Lower lobe of right lung (tissue), 2 donors: ENCODE results near the gene GPS2. TPM values are rescaled to one million over a fixed set of nuclear protein-coding genes. Genes with fewer than 3 reads are reported as not detected.

Experiments used
- ATAC-seq, 2 donors: fragments of 200-7000 bp; cut with Tn5 transposase; one replicate each; pipeline ENCODE4 v1.9.1; 2020 to 2022; ENCODE audit warnings: mild to moderate bottlenecking in 2 of 2, moderate library complexity in 2 of 2
- DNase-seq: peaks from one replicate; pipeline ENCODE4 v3.0.0-alpha.2; 2020
- H3K27ac ChIP-seq: fragments of 200-600 bp; one replicate; pipeline ENCODE4 v1.8.0; 2022
- H3K27me3 ChIP-seq: fragments of 200-600 bp; one replicate; pipeline ENCODE4 v1.8.0; 2022; ENCODE audit warnings: low read depth
- H3K36me3 ChIP-seq: fragments of 200-600 bp; one replicate; pipeline ENCODE4 v1.8.0; 2022; ENCODE audit warnings: mild to moderate bottlenecking
- H3K4me1 ChIP-seq: fragments of 200-600 bp; one replicate; pipeline ENCODE4 v1.8.0; 2022
- H3K4me3 ChIP-seq: fragments of 200-600 bp; one replicate; pipeline ENCODE4 v1.8.0; 2022; ENCODE audit warnings: mild to moderate bottlenecking
- H3K9me3 ChIP-seq: fragments of 200-600 bp; one replicate; pipeline ENCODE4 v1.8.0; 2022
- CTCF ChIP-seq: fragments of 200-600 bp; IDR thresholded peaks from one replicate; pipeline ENCODE4 v1.8.0; 2022; ENCODE audit warnings: antibody characterized with exemption, mild to moderate bottlenecking
- intact Hi-C: fragments of 100-400 bp; cut with DNase I; formaldehyde crosslinking; loops from one replicate; pipeline ENCODE4 v1.11.0; 2022
- total RNA-seq: library from RNA; stranded (reverse); fragmentation: NEBNext Ultra II Directional; extraction: Animal tissue kit (Norgen Biotek cat#: 25700); gene quantifications from one replicate; pipeline ENCODE4 v1.2.1, GENCODE V29; 2021
- donor health status: DM: no; HTN: yes; CAD: no; lungs with severe emphysema.

GPS2 gene
- total RNA-seq, 1 donor from 2014 or later: 66.6 TPM

- intact Hi-C loops: no loop called here
- Histone ChIP-seq H3K4me1 (peaks cover 24% of the 10 kb centered on the region), H3K36me3 (peaks cover 48% of the 10 kb centered on the region), H3K27me3 (no peaks in the 10 kb centered on the region), H3K27ac (peak overlapping the region; percentile 96), H3K9me3 (no peaks in the 10 kb centered on the region), H3K4me3 (peak overlapping the region; percentile 88)
- TF ChIP-seq CTCF: no peak
- DNase-seq (peak; percentile 81), ATAC-seq (peak; percentile 48 to 59)
These were observed 6.3 kb downstream of the GPS2 start for GRCh38 chr17:7308625-7309433.

- intact Hi-C loops: no loop called here
- TF ChIP-seq CTCF: no peak
These were observed 7.2 kb downstream of the GPS2 start for GRCh38 chr17:7307686-7308624.

GRCh38 chr17:7306911-7307685 is 8.1 kb downstream of the GPS2 start, which contains the start of gene EIF5A:
Gene EIF5A, plus strand, starts transcription at chr17:7307628. Its CDS starts 2,008 bp downstream, at chr17:7309636.
- Histone ChIP-seq H3K9me3 (no peaks in the 10 kb centered on the region), H3K4me1 (peaks cover 19% of the 10 kb centered on the region), H3K27me3 (no peaks in the 10 kb centered on the region), H3K4me3 (peak within 1 kb of the TSS; percentile 88), H3K36me3 (peaks cover 31% of the 10 kb centered on the region), H3K27ac (peak within 1 kb of the TSS; percentile 96)
- no peak for TF ChIP-seq CTCF
- intact Hi-C loops: no loop called here
- DNase-seq: peak; percentile 100
- peak; percentile 93 to 97 for ATAC-seq

More at GRCh38 chr17:7307686-7308624, 7.2 kb downstream of the GPS2 start:
- H3K27ac ChIP-seq: peak overlapping the region; percentile 96
- DNase-seq (peak; percentile 78), ATAC-seq (peak; percentile 52 to 57)
- H3K4me1 ChIP-seq: peaks cover 19% of the 10 kb centered on the region
- H3K36me3 ChIP-seq: peaks cover 39% of the 10 kb centered on the region
- H3K4me3 ChIP-seq: peak overlapping the region; percentile 88
- H3K9me3 ChIP-seq: no peaks in the 10 kb centered on the region
- no peaks in the 10 kb centered on the region for H3K27me3 ChIP-seq

- no peaks in the 10 kb centered on the region for H3K27me3 ChIP-seq
- intact Hi-C loops: no loop called here
- no peak overlapping the region for H3K4me3 ChIP-seq
- no peaks in the 10 kb centered on the region for H3K9me3 ChIP-seq
- H3K4me1 ChIP-seq: peaks cover 7% of the 10 kb centered on the region
- H3K27ac ChIP-seq: no peak overlapping the region
- ATAC-seq (no peak), DNase-seq (no peak)
- peaks cover 2% of the 10 kb centered on the region for H3K36me3 ChIP-seq
- TF ChIP-seq CTCF: no peak
These were observed 11.0 kb downstream of the GPS2 start for GRCh38 chr17:7304179-7304578.
